HG03103 (cell line): Measurements from ENCODE around the gene NANOS2.

Source experiments
- ATAC-seq: cut with Tn5 transposase; IDR thresholded peaks from one replicate; pipeline ENCODE4 v1.9.1; 2021; ENCODE audit warnings: low read depth; ENCODE audit not compliant: unreplicated experiment

NANOS2 gene

GRCh38 chr19:45913874-45914830, at the start of gene NANOS2:
Gene NANOS2 (minus strand): TSS chr19:45914778. CDS start chr19:45914693, 85 bp downstream.
- ATAC-seq = no peak

GRCh38 chr19:45962021-45962420, 47.4 kb upstream of the NANOS2 start:
- no peak for ATAC-seq

GRCh38 chr19:45960595-45961235, 46.1 kb upstream of the NANOS2 start:
- ATAC-seq = no peak

GRCh38 chr19:45959517-45960025, 45.0 kb upstream of the NANOS2 start:
- no peak for ATAC-seq

GRCh38 chr19:45958769-45959516, 44.4 kb upstream of the NANOS2 start:
- no peak for ATAC-seq

- no peak for ATAC-seq
Measured at GRCh38 chr19:45958320-45958719, 43.7 kb upstream of the NANOS2 start.

- no peak for ATAC-seq
Measured at GRCh38 chr19:45955905-45956608, 41.5 kb upstream of the NANOS2 start.

GRCh38 chr19:45954156-45954555, 39.6 kb upstream of the NANOS2 start:
- no peak for ATAC-seq

- no peak for ATAC-seq
Measured at GRCh38 chr19:45953676-45954075, 39.1 kb upstream of the NANOS2 start.

GRCh38 chr19:45952686-45953505, 38.3 kb upstream of the NANOS2 start:
- no peak for ATAC-seq

GRCh38 chr19:45952341-45952685, 37.7 kb upstream of the NANOS2 start:
- ATAC-seq = no peak

- ATAC-seq = no peak
Measured at GRCh38 chr19:45947926-45948325, 33.3 kb upstream of the NANOS2 start.

- no peak for ATAC-seq
Measured at GRCh38 chr19:45940515-45940805, 25.9 kb upstream of the NANOS2 start.

- ATAC-seq = no peak
Measured at GRCh38 chr19:45939792-45940514, 25.4 kb upstream of the NANOS2 start.

GRCh38 chr19:45938733-45939319, 24.2 kb upstream of the NANOS2 start:
- no peak for ATAC-seq

- ATAC-seq = no peak
Measured at GRCh38 chr19:45935267-45935666, 20.7 kb upstream of the NANOS2 start.

- ATAC-seq = no peak
Measured at GRCh38 chr19:45934551-45935230, 20.1 kb upstream of the NANOS2 start.

- ATAC-seq = no peak
Measured at GRCh38 chr19:45933759-45934158, 19.2 kb upstream of the NANOS2 start.
